Measurements from ENCODE around the gene DLGAP4. TPM values are rescaled to one million over a fixed set of nuclear protein-coding genes. Genes with fewer than 3 reads are reported as not detected.
"Not testable (repeated sequence)": the region's sequence is repeated elsewhere in the genome, so short reads cannot be mapped to it uniquely, and the experiment has no call there.

The DLGAP4 gene
- polyA plus RNA-seq, 4 donors: 24.3 to 37.9 (median 28.3) TPM

- no peak for FAIRE-seq
- no peak for DNase-seq
- 83 to 100% (median 90%) methylated on average over 1 of the region's 1 CpG for WGBS, 3 donors
- Histone ChIP-seq H3K4me1 (ENCODE audit: control insufficient read depth in 3 of 3, insufficient read depth in 2 of 3, low read depth in 1 of 3, low read length in 2 of 3) (no peaks in the 10 kb centered on the region), H3K27me3 (ENCODE audit: control insufficient read depth in 3 of 3, insufficient read depth in 3 of 3, low read length in 3 of 3) (no peaks in the 10 kb centered on the region), H3K27ac (ENCODE audit: low read depth in 1 of 3, low read length in 2 of 3) (no peak overlapping the region), H3K36me3 (ENCODE audit: control insufficient read depth in 3 of 3, insufficient read depth in 2 of 3, low read depth in 1 of 3, low read length in 3 of 3) (peaks cover 4 to 58% (median 21%) of the 10 kb centered on the region in 3 donors), H3K9me3 (ENCODE audit: control insufficient read depth in 2 of 2, insufficient read depth in 1 of 2, low read depth in 1 of 2, low read length in 1 of 2) (no peaks in the 10 kb centered on the region), H3K4me3 (ENCODE audit: low read depth in 1 of 3, low read length in 3 of 3) (no peak overlapping the region)
Measured at GRCh38 chr20:36521526-36521925, 215.4 kb downstream of the DLGAP4 start.

GRCh38 chr20:36522412-36522811, 216.3 kb downstream of the DLGAP4 start:
- peaks cover 10 to 67% (median 28%) of the 10 kb centered on the region in 3 donors for H3K36me3 ChIP-seq (ENCODE audit: control insufficient read depth in 3 of 3, insufficient read depth in 2 of 3, low read depth in 1 of 3, low read length in 3 of 3)
- not testable (repeated sequence) for FAIRE-seq; DNase-seq; H3K27me3 ChIP-seq (ENCODE audit: control insufficient read depth in 3 of 3, insufficient read depth in 3 of 3, low read length in 3 of 3); H3K27ac ChIP-seq (ENCODE audit: low read depth in 1 of 3, low read length in 2 of 3); H3K9me3 ChIP-seq (ENCODE audit: control insufficient read depth in 2 of 2, insufficient read depth in 1 of 2, low read depth in 1 of 2, low read length in 1 of 2); H3K4me1 ChIP-seq (ENCODE audit: control insufficient read depth in 3 of 3, insufficient read depth in 2 of 3, low read depth in 1 of 3, low read length in 2 of 3); H3K4me3 ChIP-seq (ENCODE audit: low read depth in 1 of 3, low read length in 3 of 3)
- 95 to 98% (median 96%) methylated on average over 7 of the region's 7 CpGs for WGBS, 3 donors

GRCh38 chr20:36523341-36523740, 217.2 kb downstream of the DLGAP4 start:
- H3K27me3 ChIP-seq (ENCODE audit: control insufficient read depth in 3 of 3, insufficient read depth in 3 of 3, low read length in 3 of 3): no peaks in the 10 kb centered on the region
- FAIRE-seq: no peak

DNA sequence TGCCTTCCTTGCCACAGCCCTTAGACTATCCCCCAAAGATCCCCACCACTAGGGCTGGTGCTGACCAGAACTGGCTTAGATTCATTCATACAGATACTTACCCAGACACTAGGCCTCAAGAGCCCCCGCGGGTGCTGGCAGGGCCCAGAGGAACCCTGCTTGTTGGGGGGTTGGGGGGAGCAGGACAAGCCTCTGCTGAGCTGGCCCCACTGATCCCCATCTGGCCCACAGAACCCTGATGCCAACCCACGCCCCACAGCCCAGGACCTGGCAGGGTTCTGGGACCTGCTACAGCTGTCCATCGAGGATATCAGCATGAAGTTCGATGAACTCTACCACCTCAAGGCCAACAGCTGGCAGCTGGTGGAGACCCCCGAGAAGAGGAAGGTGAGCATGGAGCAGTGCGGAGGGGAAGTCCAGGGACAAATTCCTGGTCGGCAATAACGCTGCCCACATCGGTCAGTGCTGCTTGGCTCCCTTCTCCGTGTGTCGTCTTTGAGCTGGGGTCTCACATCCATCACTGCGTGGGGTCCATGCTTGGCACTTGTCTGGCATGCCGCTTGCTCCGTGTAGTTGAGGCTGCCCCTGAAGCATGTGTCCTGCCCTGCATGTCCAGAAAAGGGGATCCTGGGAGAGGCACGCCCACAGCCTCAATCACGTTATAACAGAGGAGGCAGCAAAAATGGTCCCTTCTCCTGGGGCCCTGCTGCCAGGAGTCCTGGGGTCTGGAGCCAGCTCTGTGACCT, 219.7 kb downstream of the DLGAP4 start:
- peaks cover 10 to 77% (median 29%) of the 10 kb centered on the region in 3 donors for H3K36me3 ChIP-seq (ENCODE audit: control insufficient read depth in 3 of 3, insufficient read depth in 2 of 3, low read depth in 1 of 3, low read length in 3 of 3)
- no peak overlapping the region for H3K27ac ChIP-seq (ENCODE audit: low read depth in 1 of 3, low read length in 2 of 3)
- no peaks in the 10 kb centered on the region for H3K4me1 ChIP-seq (ENCODE audit: control insufficient read depth in 3 of 3, insufficient read depth in 2 of 3, low read depth in 1 of 3, low read length in 2 of 3)
- DNase-seq (no peak), FAIRE-seq (no peak)
- 92 to 95% (median 95%) methylated on average over 17 of the region's 17 CpGs for WGBS, 3 donors
- no peak overlapping the region for H3K4me3 ChIP-seq (ENCODE audit: low read depth in 1 of 3, low read length in 3 of 3)
- no peaks in the 10 kb centered on the region for H3K27me3 ChIP-seq (ENCODE audit: control insufficient read depth in 3 of 3, insufficient read depth in 3 of 3, low read length in 3 of 3)
- no peaks in the 10 kb centered on the region for H3K9me3 ChIP-seq (ENCODE audit: control insufficient read depth in 2 of 2, insufficient read depth in 1 of 2, low read depth in 1 of 2, low read length in 1 of 2)

More at GRCh38 chr20:36523341-36523740, 217.2 kb downstream of the DLGAP4 start:
- Histone ChIP-seq H3K9me3 (ENCODE audit: control insufficient read depth in 2 of 2, insufficient read depth in 1 of 2, low read depth in 1 of 2, low read length in 1 of 2) (no peaks in the 10 kb centered on the region), H3K27ac (ENCODE audit: low read depth in 1 of 3, low read length in 2 of 3) (no peak overlapping the region), H3K4me1 (ENCODE audit: control insufficient read depth in 3 of 3, insufficient read depth in 2 of 3, low read depth in 1 of 3, low read length in 2 of 3) (no peaks in the 10 kb centered on the region), H3K36me3 (ENCODE audit: control insufficient read depth in 3 of 3, insufficient read depth in 2 of 3, low read depth in 1 of 3, low read length in 3 of 3) (peaks cover 10 to 73% (median 29%) of the 10 kb centered on the region in 3 donors), H3K4me3 (ENCODE audit: low read depth in 1 of 3, low read length in 3 of 3) (no peak overlapping the region)
- no peak for DNase-seq
- WGBS, 3 donors: 76 to 94% (median 80%) methylated on average over 3 of the region's 3 CpGs

- H3K27ac ChIP-seq (ENCODE audit: low read depth in 1 of 3, low read length in 2 of 3): no peak overlapping the region
- H3K4me1 ChIP-seq (ENCODE audit: control insufficient read depth in 3 of 3, insufficient read depth in 2 of 3, low read depth in 1 of 3, low read length in 2 of 3): no peaks in the 10 kb centered on the region
- H3K9me3 ChIP-seq (ENCODE audit: control insufficient read depth in 2 of 2, insufficient read depth in 1 of 2, low read depth in 1 of 2, low read length in 1 of 2): no peaks in the 10 kb centered on the region
- FAIRE-seq (no peak), DNase-seq (no peak)
- 94 to 97% (median 94%) methylated on average over 29 of the region's 29 CpGs for WGBS, 3 donors
- H3K4me3 ChIP-seq (ENCODE audit: low read depth in 1 of 3, low read length in 3 of 3): no peak overlapping the region
- no peaks in the 10 kb centered on the region for H3K27me3 ChIP-seq (ENCODE audit: control insufficient read depth in 3 of 3, insufficient read depth in 3 of 3, low read length in 3 of 3)
- peaks cover 10 to 75% (median 26%) of the 10 kb centered on the region in 3 donors for H3K36me3 ChIP-seq (ENCODE audit: control insufficient read depth in 3 of 3, insufficient read depth in 2 of 3, low read depth in 1 of 3, low read length in 3 of 3)
Measured at GRCh38 chr20:36526521-36527011, 220.4 kb downstream of the DLGAP4 start.

DNA sequence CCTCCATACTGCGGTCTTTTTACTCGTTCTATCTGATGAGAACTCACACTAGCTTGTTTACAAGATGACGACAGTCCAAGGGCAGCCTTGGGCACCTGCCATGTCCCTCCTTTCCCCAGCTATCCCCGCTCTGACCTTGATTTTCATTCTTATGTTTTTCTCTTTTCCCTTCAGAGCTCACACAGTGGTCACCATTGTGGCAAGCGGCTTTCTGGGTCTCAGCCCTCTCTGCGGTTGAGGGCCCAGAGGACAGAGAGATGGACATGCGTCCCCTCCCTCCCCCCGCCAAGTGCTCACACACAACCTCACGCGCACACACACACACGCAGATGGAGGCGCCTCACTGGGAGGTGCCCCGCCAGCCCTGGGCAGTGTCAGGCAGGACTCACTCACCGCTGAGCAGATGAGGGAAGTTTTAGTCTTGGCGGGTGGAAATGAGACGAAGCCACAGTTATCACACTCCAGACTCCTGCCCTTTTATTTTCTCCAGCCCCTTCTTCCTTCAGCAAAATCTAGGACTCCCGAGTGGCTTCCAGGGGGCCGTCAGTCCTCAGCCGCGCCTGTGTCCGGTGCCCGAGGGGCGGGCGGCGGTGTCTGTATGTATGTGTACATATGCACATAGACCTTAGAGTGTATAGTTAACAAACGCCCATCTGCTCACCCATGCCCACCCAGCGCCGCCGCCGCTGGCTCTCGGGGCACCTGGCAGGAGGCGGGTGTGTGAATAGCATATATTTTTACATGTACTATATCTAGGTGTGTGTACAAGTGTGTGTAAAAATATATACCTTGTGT, 221.4 kb downstream of the DLGAP4 start:
- Histone ChIP-seq H3K9me3 (ENCODE audit: control insufficient read depth in 2 of 2, insufficient read depth in 1 of 2, low read depth in 1 of 2, low read length in 1 of 2) (no peaks in the 10 kb centered on the region), H3K4me3 (ENCODE audit: low read depth in 1 of 3, low read length in 3 of 3) (no peak overlapping the region), H3K27me3 (ENCODE audit: control insufficient read depth in 3 of 3, insufficient read depth in 3 of 3, low read length in 3 of 3) (no peaks in the 10 kb centered on the region), H3K36me3 (ENCODE audit: control insufficient read depth in 3 of 3, insufficient read depth in 2 of 3, low read depth in 1 of 3, low read length in 3 of 3) (peaks cover 10 to 69% (median 26%) of the 10 kb centered on the region in 3 donors), H3K4me1 (ENCODE audit: control insufficient read depth in 3 of 3, insufficient read depth in 2 of 3, low read depth in 1 of 3, low read length in 2 of 3) (no peaks in the 10 kb centered on the region), H3K27ac (ENCODE audit: low read depth in 1 of 3, low read length in 2 of 3) (no peak overlapping the region)
- FAIRE-seq (no peak), DNase-seq (no peak)
- WGBS, 3 donors: 88 to 92% (median 91%) methylated on average over 29 to 32 of the region's 32 CpGs

- Histone ChIP-seq H3K27me3 (ENCODE audit: control insufficient read depth in 3 of 3, insufficient read depth in 3 of 3, low read length in 3 of 3) (no peaks in the 10 kb centered on the region), H3K4me1 (ENCODE audit: control insufficient read depth in 3 of 3, insufficient read depth in 2 of 3, low read depth in 1 of 3, low read length in 2 of 3) (no peaks in the 10 kb centered on the region), H3K9me3 (ENCODE audit: control insufficient read depth in 2 of 2, insufficient read depth in 1 of 2, low read depth in 1 of 2, low read length in 1 of 2) (no peaks in the 10 kb centered on the region), H3K4me3 (ENCODE audit: low read depth in 1 of 3, low read length in 3 of 3) (no peak overlapping the region), H3K27ac (ENCODE audit: low read depth in 1 of 3, low read length in 2 of 3) (no peak overlapping the region), H3K36me3 (ENCODE audit: control insufficient read depth in 3 of 3, insufficient read depth in 2 of 3, low read depth in 1 of 3, low read length in 3 of 3) (peaks cover 10 to 62% (median 23%) of the 10 kb centered on the region in 3 donors)
- FAIRE-seq (no peak), DNase-seq (no peak)
- 86 to 90% (median 88%) methylated on average over 18 of the region's 18 CpGs for WGBS, 3 donors
Measured at GRCh38 chr20:36528176-36528874, 222.2 kb downstream of the DLGAP4 start.

GRCh38 chr20:36528875-36529417, 222.8 kb downstream of the DLGAP4 start:
- Histone ChIP-seq H3K9me3 (ENCODE audit: control insufficient read depth in 2 of 2, insufficient read depth in 1 of 2, low read depth in 1 of 2, low read length in 1 of 2) (no peaks in the 10 kb centered on the region), H3K36me3 (ENCODE audit: control insufficient read depth in 3 of 3, insufficient read depth in 2 of 3, low read depth in 1 of 3, low read length in 3 of 3) (peaks cover 10 to 58% (median 23%) of the 10 kb centered on the region in 3 donors), H3K4me1 (ENCODE audit: control insufficient read depth in 3 of 3, insufficient read depth in 2 of 3, low read depth in 1 of 3, low read length in 2 of 3) (no peaks in the 10 kb centered on the region), H3K27ac (ENCODE audit: low read depth in 1 of 3, low read length in 2 of 3) (no peak overlapping the region), H3K4me3 (ENCODE audit: low read depth in 1 of 3, low read length in 3 of 3) (no peak overlapping the region), H3K27me3 (ENCODE audit: control insufficient read depth in 3 of 3, insufficient read depth in 3 of 3, low read length in 3 of 3) (no peaks in the 10 kb centered on the region)
- 84 to 86% (median 84%) methylated on average over 13 to 14 of the region's 14 CpGs for WGBS, 3 donors
- FAIRE-seq (no peak), DNase-seq (no peak)
